ENCODE measurements around the gene AGGF1. TPM values are rescaled to one million over a fixed set of nuclear protein-coding genes. Genes with fewer than 3 reads are reported as not detected.
"Not testable (repeated sequence)": the region's sequence is repeated elsewhere in the genome, so short reads cannot be mapped to it uniquely, and the experiment has no call there.

AGGF1 gene, protein sequence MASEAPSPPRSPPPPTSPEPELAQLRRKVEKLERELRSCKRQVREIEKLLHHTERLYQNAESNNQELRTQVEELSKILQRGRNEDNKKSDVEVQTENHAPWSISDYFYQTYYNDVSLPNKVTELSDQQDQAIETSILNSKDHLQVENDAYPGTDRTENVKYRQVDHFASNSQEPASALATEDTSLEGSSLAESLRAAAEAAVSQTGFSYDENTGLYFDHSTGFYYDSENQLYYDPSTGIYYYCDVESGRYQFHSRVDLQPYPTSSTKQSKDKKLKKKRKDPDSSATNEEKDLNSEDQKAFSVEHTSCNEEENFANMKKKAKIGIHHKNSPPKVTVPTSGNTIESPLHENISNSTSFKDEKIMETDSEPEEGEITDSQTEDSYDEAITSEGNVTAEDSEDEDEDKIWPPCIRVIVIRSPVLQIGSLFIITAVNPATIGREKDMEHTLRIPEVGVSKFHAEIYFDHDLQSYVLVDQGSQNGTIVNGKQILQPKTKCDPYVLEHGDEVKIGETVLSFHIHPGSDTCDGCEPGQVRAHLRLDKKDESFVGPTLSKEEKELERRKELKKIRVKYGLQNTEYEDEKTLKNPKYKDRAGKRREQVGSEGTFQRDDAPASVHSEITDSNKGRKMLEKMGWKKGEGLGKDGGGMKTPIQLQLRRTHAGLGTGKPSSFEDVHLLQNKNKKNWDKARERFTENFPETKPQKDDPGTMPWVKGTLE
- 10 to 100 TPM; 32.5 to 34.0 (median 33.5) TPM for polyA plus RNA-seq (ENCODE audit: insufficient read length in 3 of 3)

DNA sequence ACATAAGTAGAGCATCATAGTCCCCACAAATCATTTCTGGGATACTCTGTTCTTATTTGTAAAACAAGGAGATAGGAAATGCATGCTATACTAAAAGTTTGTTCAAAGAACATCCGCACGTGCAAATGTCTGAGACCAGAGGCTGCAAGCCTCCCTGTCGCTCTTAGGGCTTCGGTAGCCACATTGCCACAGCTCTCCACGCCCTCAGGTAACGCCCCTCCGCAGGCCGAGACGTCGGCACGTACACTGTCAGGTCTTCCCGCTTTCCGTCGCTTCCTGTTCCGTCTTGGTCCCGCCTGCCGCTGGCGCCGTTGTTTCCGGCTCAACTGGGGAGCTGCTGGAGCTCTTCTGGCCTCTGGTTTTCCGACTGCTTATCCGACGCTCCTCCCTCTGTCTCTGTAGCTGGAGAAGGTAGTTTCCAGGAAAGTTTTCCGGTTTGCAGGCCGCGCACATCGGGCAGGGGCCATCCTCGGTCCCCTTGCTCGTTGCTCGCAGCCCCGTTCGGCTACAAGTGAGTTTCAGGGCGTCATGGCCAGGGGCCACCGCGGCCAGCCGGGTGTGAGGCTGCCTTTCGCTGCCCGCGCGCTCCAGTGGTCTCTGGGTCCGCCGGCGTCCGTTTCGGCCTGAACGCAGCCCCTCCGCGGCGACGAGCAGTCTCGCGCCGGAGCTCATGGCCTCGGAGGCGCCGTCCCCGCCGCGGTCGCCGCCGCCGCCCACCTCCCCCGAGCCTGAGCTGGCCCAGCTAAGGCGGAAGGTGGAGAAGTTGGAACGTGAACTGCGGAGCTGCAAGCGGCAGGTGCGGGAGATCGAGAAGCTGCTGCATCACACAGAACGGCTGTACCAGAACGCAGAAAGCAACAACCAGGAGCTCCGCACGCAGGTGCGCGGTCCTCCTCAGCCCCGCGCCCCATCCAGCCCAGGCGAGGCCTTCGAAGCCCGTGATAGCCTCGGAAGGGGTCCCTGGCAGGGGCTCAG is at the start of gene AGGF1:
Gene AGGF1, plus strand, starts transcription at position 308 of the 975 bp plus-strand sequence. Its CDS starts 363 bp downstream, at position 671.
- DNase-seq (ENCODE audit: low read depth in 3 of 3, low spot score in 2 of 3), result peak; percentile 78 to 89 (median 81)

GRCh38 chr5:76980518-76981144 is 49.6 kb upstream of the AGGF1 start:
- DNase-seq (ENCODE audit: low read depth in 3 of 3, low spot score in 2 of 3), result no peak

GRCh38 chr5:76982450-76982849 is 47.8 kb upstream of the AGGF1 start:
- no peak for DNase-seq (ENCODE audit: low read depth in 3 of 3, low spot score in 2 of 3)

GRCh38 chr5:76983468-76983867 is 46.7 kb upstream of the AGGF1 start:
- no peak for DNase-seq (ENCODE audit: low read depth in 3 of 3, low spot score in 2 of 3)

GRCh38 chr5:76986825-76987526 is 43.2 kb upstream of the AGGF1 start:
- no peak for DNase-seq (ENCODE audit: low read depth in 3 of 3, low spot score in 2 of 3)

- DNase-seq (ENCODE audit: low read depth in 3 of 3, low spot score in 2 of 3), result no peak
These were observed 39.2 kb upstream of the AGGF1 start for GRCh38 chr5:76990899-76991459.

- DNase-seq (ENCODE audit: low read depth in 3 of 3, low spot score in 2 of 3), result not testable (repeated sequence)
These were observed 36.8 kb upstream of the AGGF1 start for GRCh38 chr5:76993436-76993835.

- no peak for DNase-seq (ENCODE audit: low read depth in 3 of 3, low spot score in 2 of 3)
These were observed 35.9 kb upstream of the AGGF1 start for GRCh38 chr5:76994337-76994736.

DNA sequence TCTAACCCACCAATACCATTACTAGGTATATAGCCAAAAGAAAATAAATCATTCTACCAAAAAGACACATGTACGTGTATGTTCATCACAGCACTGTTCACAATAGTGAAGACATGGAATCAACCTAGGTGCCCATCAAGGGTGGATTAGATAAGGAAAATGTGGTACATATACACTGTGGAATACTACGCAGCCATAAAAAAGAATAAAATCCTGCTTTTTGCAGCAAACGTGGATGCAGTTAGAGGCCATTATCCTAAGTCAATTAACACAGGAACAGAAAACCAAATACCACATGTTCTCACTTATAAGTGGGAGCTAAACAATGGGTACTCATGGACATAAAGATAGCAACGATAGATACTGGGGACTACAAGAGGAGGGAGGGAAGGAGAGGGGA is 32.0 kb upstream of the AGGF1 start:
- not testable (repeated sequence) for DNase-seq (ENCODE audit: low read depth in 3 of 3, low spot score in 2 of 3)

DNA sequence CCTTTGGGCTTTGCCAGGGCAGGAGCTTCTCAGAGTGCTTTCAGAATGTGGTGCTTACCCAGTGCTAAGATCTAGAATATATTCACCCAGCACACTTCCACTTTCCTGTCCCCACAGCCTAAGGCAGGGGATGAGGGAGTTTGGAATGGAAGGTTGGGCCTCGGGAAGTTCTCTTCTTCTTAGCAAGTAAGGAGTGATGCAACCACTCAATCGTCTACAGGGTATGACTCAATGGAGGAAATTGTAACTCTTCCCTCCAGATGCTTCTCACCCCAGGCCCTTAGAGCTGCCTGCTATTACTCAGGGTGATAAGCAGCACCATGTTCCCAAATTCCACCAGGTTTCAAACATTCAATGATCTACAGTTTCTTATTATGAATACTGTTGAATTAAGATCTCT is 30.8 kb upstream of the AGGF1 start:
- DNase-seq (ENCODE audit: low read depth in 3 of 3, low spot score in 2 of 3), result no peak

GRCh38 chr5:77003246-77003645 is 27.0 kb upstream of the AGGF1 start:
- no peak for DNase-seq (ENCODE audit: low read depth in 3 of 3, low spot score in 2 of 3)

DNA sequence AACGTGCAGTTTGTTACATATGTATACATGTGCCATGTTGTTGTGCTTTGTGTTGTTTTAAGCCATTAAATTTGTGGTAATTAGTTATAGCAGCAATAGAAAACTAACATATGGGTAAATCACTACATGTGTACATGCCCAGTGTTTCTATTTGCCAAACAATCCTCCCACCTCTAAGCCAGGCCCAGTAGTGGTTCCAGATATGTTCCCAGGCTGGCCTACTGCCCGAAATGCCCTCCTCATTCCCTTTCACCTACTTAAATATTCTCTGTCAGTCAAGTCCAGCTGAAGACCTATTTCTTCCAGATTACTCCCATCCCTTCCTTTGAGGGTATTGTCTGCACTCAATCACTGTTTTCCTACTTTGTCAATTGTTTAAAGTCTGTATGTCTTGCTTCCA is 24.1 kb upstream of the AGGF1 start:
- no peak for DNase-seq (ENCODE audit: low read depth in 3 of 3, low spot score in 2 of 3)

DNA sequence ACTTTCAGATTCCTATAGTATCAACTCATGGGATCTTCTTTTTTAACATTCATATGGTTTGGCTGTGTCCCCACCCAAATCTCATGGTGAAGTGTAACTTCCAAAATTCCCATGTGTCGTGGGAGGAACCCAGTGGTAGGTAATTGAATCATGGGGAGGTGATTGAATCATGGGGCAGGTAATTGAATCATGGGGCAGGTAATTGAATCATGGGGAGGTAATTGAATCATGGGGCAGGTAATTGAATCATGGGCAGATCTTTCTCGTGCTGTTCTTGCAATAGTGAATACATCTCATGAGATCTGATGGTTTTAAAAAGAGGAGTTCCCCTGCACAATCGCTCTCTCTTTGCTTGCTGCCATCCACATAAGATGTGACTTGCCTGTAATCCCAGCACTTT is 21.8 kb upstream of the AGGF1 start:
- DNase-seq (ENCODE audit: low read depth in 3 of 3, low spot score in 2 of 3), result no peak

- no peak for DNase-seq (ENCODE audit: low read depth in 3 of 3, low spot score in 2 of 3)
These were observed 20.0 kb upstream of the AGGF1 start for GRCh38 chr5:77010243-77010642.

- DNase-seq (ENCODE audit: low read depth in 3 of 3, low spot score in 2 of 3), result no peak
These were observed 18.7 kb upstream of the AGGF1 start for GRCh38 chr5:77011498-77011897.

- DNase-seq (ENCODE audit: low read depth in 3 of 3, low spot score in 2 of 3), result no peak
These were observed 17.6 kb upstream of the AGGF1 start for GRCh38 chr5:77012601-77013000.

DNA sequence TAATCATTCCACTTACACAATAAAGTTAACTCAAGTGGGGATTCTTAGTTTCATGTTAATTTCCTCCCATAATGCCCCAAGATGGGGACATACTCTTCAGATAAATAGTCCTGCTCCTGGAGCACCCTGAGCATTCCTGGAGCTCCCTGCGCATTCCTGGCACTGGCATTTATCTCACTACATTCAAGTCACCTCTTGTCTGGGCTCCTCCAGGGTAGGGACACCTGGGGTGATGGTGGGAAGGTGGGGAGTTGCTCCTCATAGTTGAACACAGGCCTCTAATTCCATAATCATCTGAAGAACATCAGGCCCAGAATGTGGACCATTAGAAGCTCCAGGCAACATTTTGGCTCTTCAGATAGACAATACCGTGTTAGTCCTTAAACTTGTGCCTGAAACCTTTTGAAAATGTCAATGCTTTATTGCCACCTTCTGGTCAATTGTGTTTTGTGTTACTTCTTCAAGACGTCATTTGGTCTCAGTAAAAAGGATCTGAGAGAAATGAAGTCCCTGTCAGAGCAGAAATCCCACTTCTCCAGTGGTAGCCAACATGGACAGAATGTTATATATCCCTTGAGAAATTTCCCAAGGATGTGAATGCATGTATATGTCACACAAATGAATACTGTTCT is 14.2 kb upstream of the AGGF1 start:
- peak in 2 of 3 donors; percentile 37 to 38 for DNase-seq (ENCODE audit: low read depth in 3 of 3, low spot score in 2 of 3)

DNA sequence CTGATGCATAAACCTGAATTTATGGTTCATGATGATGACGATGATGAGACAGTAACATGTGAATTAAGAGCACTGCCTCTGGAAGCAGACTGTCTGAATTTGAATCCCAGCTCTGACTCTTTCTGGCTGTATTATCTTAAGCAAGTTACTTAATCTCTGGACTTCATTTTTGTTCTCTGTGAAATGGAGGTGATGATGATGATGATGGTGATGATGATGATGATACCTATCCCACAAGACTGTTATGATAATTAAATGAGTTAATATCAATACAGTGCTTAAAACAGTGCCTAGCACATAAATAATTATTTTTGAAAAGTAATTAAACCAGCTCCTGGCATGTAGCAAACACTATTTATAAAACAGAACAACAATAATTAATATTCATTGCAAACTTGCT is 13.2 kb upstream of the AGGF1 start:
- no peak for DNase-seq (ENCODE audit: low read depth in 3 of 3, low spot score in 2 of 3)

- no peak for DNase-seq (ENCODE audit: low read depth in 3 of 3, low spot score in 2 of 3)
These were observed 12.5 kb upstream of the AGGF1 start for GRCh38 chr5:77017668-77018067.

All from right renal cortex interstitium (tissue), 3 donors.